Erythroblast (primary cell): ENCODE measurements around the gene CHFR.

Experiments used
- GATA1 ChIP-seq: IDR thresholded peaks from 2 replicates; pipeline ENCODE4 v1.6.1; 2011; ENCODE audit warnings: low read depth, mild to moderate bottlenecking, control low read depth, low read length, moderate library complexity
- POLR2A ChIP-seq: IDR thresholded peaks from 2 replicates; pipeline ENCODE4 v1.6.1; 2011; ENCODE audit warnings: mild to moderate bottlenecking, low read length

- TF ChIP-seq GATA1 (no peak), POLR2A (no peak)
Observed at GRCh38 chr12:132936163-132936562, 48.8 kb upstream of the CHFR start.
